ENCODE measurements around the gene CCDC40.

The CCDC40 gene

GRCh38 chr17:80141463-80142165, 105.2 kb downstream of the CCDC40 start:
- TF ChIP-seq, protein P1, sequence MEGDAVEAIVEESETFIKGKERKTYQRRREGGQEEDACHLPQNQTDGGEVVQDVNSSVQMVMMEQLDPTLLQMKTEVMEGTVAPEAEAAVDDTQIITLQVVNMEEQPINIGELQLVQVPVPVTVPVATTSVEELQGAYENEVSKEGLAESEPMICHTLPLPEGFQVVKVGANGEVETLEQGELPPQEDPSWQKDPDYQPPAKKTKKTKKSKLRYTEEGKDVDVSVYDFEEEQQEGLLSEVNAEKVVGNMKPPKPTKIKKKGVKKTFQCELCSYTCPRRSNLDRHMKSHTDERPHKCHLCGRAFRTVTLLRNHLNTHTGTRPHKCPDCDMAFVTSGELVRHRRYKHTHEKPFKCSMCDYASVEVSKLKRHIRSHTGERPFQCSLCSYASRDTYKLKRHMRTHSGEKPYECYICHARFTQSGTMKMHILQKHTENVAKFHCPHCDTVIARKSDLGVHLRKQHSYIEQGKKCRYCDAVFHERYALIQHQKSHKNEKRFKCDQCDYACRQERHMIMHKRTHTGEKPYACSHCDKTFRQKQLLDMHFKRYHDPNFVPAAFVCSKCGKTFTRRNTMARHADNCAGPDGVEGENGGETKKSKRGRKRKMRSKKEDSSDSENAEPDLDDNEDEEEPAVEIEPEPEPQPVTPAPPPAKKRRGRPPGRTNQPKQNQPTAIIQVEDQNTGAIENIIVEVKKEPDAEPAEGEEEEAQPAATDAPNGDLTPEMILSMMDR (IDR thresholded peaks at IDR 0.05; ENCODE audit: borderline replicate concordance, insufficient read depth, low read depth, low read length), result no peak

GRCh38 chr17:80142929-80143328, 106.5 kb downstream of the CCDC40 start:
- no peak overlapping the region for H3K4me3 ChIP-seq (ENCODE audit: low read depth, low read length)
- TF ChIP-seq, protein P1 (IDR thresholded peaks at IDR 0.05; ENCODE audit: borderline replicate concordance, insufficient read depth, low read depth, low read length), result no peak

More at GRCh38 chr17:80141463-80142165, 105.2 kb downstream of the CCDC40 start:
- H3K4me3 ChIP-seq (ENCODE audit: low read depth, low read length), result no peak overlapping the region

DNA sequence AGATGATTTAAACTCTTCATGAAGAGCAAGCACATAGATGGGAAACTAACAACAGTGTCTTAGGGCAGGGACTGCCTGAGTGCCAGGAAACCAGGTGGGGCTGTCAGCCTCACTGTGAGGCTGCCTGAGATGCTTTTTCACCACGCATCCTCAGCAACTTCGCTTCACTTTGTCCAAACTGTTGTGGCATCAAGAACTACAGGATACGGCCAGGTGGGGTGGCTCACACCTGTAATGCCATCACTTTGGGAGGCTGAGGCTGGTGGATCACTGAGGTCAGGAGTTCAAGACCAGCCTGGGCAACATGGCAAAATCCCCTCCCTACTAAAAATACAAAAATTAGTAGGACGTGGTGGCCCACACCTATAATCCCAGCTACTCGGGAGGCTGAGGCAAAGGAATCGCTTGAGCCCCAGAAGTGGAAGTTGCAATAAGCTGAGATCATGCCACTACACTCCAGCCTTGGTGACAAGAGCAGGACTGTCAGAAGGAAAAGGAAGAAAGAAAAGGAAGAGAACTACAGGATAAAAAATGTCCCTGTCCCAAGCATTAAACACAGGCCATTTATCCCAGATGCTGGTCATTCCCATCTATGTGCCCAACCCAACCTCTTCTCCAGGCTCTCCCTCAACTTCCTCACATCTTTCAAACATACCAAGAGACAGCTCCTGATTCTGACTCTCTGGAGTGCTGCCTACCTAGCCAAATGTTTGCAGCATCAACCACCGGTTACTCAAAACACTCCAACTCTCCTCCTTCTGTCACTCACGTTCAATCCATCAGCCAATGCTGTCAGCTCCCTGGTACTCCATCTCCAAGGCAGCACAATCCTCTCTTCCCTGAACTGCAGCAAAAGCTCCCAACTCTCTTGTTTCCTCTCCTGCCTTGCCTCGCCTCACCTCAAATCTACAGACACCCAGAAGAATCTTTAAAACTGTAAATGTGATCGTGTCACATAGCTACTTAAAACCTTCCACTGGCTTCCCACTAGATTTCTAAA, 108.9 kb downstream of the CCDC40 start:
- H3K4me3 ChIP-seq (ENCODE audit: low read depth, low read length), result peak overlapping the region; percentile 89
- TF ChIP-seq, protein P1 (IDR thresholded peaks at IDR 0.05; ENCODE audit: borderline replicate concordance, insufficient read depth, low read depth, low read length), result no peak

- TF ChIP-seq, protein P1 (IDR thresholded peaks at IDR 0.05; ENCODE audit: borderline replicate concordance, insufficient read depth, low read depth, low read length), result no peak
- peak overlapping the region; percentile 89 for H3K4me3 ChIP-seq (ENCODE audit: low read depth, low read length)
Observed at GRCh38 chr17:80146121-80147034, 109.9 kb downstream of the CCDC40 start.

- H3K4me3 ChIP-seq (ENCODE audit: low read depth, low read length), result peak within 1 kb of the TSS; percentile 89
- TF ChIP-seq, protein P1 (IDR thresholded peaks at IDR 0.05; ENCODE audit: borderline replicate concordance, insufficient read depth, low read depth, low read length), result no peak
Observed at GRCh38 chr17:80147035-80147822, 110.8 kb downstream of the CCDC40 start, which contains the start of gene EIF4A3. Gene EIF4A3 (minus strand): TSS chr17:80147128. CDS start chr17:80146961, 167 bp downstream.

Measured in GM12875 (cell line).